B cell (primary cell): ENCODE results near the gene BATF3. TPM values are rescaled to one million over a fixed set of nuclear protein-coding genes. Genes with fewer than 3 reads are reported as not detected.

Source experiments
- ATAC-seq: fragments of 200-7000 bp; cut with Tn5 transposase; one replicate; pipeline ENCODE4 v1.10.0; 2021; ENCODE audit warnings: low read depth, mild to moderate bottlenecking, moderate number of reproducible peaks, moderate library complexity
- CTCF ChIA-PET: fragments of 350-600 bp; sonication (Branson Sonifier 250); formaldehyde crosslinking; loops from one replicate; lab custom pipeline; 2021; ENCODE audit warnings: antibody characterized with exemption, inconsistent platforms; lab: Charles Lee
- POLR2A ChIA-PET: fragments of 350-600 bp; sonication (Branson Sonifier 250); formaldehyde crosslinking; loops from one replicate; lab custom pipeline; 2021; ENCODE audit warnings: antibody characterized with exemption; lab: Charles Lee
- DNase-seq: peaks from one replicate; pipeline ENCODE4 v3.0.0; 2013
- H2AFZ ChIP-seq: 2 replicates; pipeline ENCODE4 v1.6.1; 2012; ENCODE audit warnings: mild to moderate bottlenecking, low read depth, low read length; ENCODE audit not compliant: insufficient read depth, poor library complexity, severe bottlenecking
- H3K27ac ChIP-seq, 2 donors: 1 replicate in 1 of 2; 2 replicates in 1 of 2; pipeline ENCODE4 v1.5.1; 2012 to 2013; ENCODE audit warnings: low read length in 2 of 2, mild to moderate bottlenecking in 2 of 2, moderate library complexity in 1 of 2
- H3K27me3 ChIP-seq, 4 experiments: fragments of 200-600 bp in 1 of 4; sonication (generic) in 1 of 4; replicated peaks in 1 of 4; 1 replicate in 2 of 4; 2 replicates in 2 of 4; pipeline versions ENCODE4 v1.6.1 to v1.7.0; 2013 to 2016; ENCODE audit warnings: low read length in 3 of 4, mild to moderate bottlenecking in 2 of 4, mixed read lengths in 1 of 4, moderate library complexity in 1 of 4; ENCODE audit not compliant: insufficient read depth in 4 of 4, control insufficient read depth in 3 of 4; ENCODE audit errors: control extremely low read depth in 1 of 4
- H3K36me3 ChIP-seq, 2 experiments: replicated peaks in 1 of 2; 1 replicate in 1 of 2; 2 replicates in 1 of 2; pipeline versions ENCODE4 v1.6.1 to v1.7.1; 2013; ENCODE audit warnings: low read length in 1 of 2; ENCODE audit not compliant: insufficient read depth in 2 of 2, control insufficient read depth in 1 of 2; ENCODE audit errors: control extremely low read depth in 1 of 2, extremely low read depth in 1 of 2
- H3K4me1 ChIP-seq, 2 donors: fragments of 200-600 bp in 1 of 2; sonication (generic) in 1 of 2; 1 replicate in 1 of 2; 2 replicates in 1 of 2; pipeline versions ENCODE4 v1.5.1 to v1.6.1; 2013 to 2017; ENCODE audit warnings: low read length in 2 of 2; ENCODE audit not compliant: control insufficient read depth in 2 of 2, insufficient read depth in 2 of 2
- H3K4me2 ChIP-seq: replicated peaks from 2 replicates; pipeline ENCODE3; 2012; ENCODE audit warnings: mild to moderate bottlenecking, low read depth, low read length; ENCODE audit not compliant: poor library complexity, severe bottlenecking
- H3K4me3 ChIP-seq, 5 experiments: fragments of 200-600 bp in 1 of 5; sonication (generic) in 1 of 5; 1 replicate in 3 of 5; 2 replicates in 2 of 5; pipeline versions ENCODE4 v1.5.1 to v1.7.0; 2011 to 2016; ENCODE audit warnings: low read length in 4 of 5, mild to moderate bottlenecking in 4 of 5, low read depth in 2 of 5, control low read depth in 1 of 5, moderate library complexity in 1 of 5; ENCODE audit not compliant: insufficient read depth in 1 of 5; ENCODE audit errors: control extremely low read depth in 1 of 5, extremely low read depth in 1 of 5
- H3K79me2 ChIP-seq: fragments of 200-600 bp; sonication (generic); one replicate; pipeline ENCODE4 v1.6.0; 2016; ENCODE audit warnings: low read length; ENCODE audit not compliant: control insufficient read depth, insufficient read depth
- H3K9ac ChIP-seq: fragments of 200-600 bp; sonication (generic); 2 replicates; pipeline ENCODE4 v1.6.1; 2017; ENCODE audit warnings: mild to moderate bottlenecking, low read length, moderate library complexity
- H3K9me3 ChIP-seq, 3 donors: one replicate each; pipeline versions ENCODE4 v1.6.1 to v1.7.1; 2013; ENCODE audit warnings: low read length in 2 of 3; ENCODE audit not compliant: control insufficient read depth in 2 of 3, insufficient read depth in 1 of 3; ENCODE audit errors: control extremely low read depth in 1 of 3
- H4K20me1 ChIP-seq: 2 replicates; pipeline ENCODE4 v1.6.0; 2012; ENCODE audit warnings: mild to moderate bottlenecking, low read length; ENCODE audit not compliant: insufficient read depth, control insufficient read depth, poor library complexity, severe bottlenecking
- H3K27ac Mint-ChIP-seq: one replicate; pipeline ENCODE4 v1.8.0; 2021; ENCODE audit warnings: mixed read lengths
- H3K27me3 Mint-ChIP-seq: one replicate; pipeline ENCODE4 v1.8.0; 2021; ENCODE audit warnings: mixed read lengths
- H3K4me1 Mint-ChIP-seq: one replicate; pipeline ENCODE4 v1.8.0; 2021; ENCODE audit warnings: mixed read lengths
- H3K4me3 Mint-ChIP-seq: one replicate; pipeline ENCODE4 v1.8.0; 2021; ENCODE audit warnings: mixed read lengths
- H3K9me3 Mint-ChIP-seq: one replicate; pipeline ENCODE4 v1.8.0; 2022; ENCODE audit warnings: mixed read lengths; ENCODE audit not compliant: insufficient read depth
- CTCF ChIP-seq: fragments of 200-600 bp; IDR thresholded peaks from one replicate; pipeline ENCODE4 v1.8.0; 2022; ENCODE audit warnings: antibody characterized with exemption, mild to moderate bottlenecking
- EZH2 ChIP-seq: IDR thresholded peaks from 2 replicates; pipeline ENCODE4 v1.6.1; 2012; ENCODE audit warnings: borderline replicate concordance, low read depth, mild to moderate bottlenecking, moderate library complexity, low read length; ENCODE audit not compliant: insufficient read depth, poor library complexity, severe bottlenecking
- WGBS: methylation state at CpG from one replicate; pipeline ENCODE4 v1.1.5; 2013; ENCODE audit warnings: missing lambda C conversion rate; ENCODE audit not compliant: insufficient coverage; 5-methylcytosine and 5-hydroxymethylcytosine counted together
- intact Hi-C: fragments of 100-400 bp; cut with micrococcal nuclease; formaldehyde crosslinking; loops from one replicate; pipeline ENCODE4 v1.10.0; 2022
- polyA plus RNA-seq: library from polyadenylated mRNA; depleted of rRNA; stranded (reverse); fragments of >200 nt; gene quantifications from 2 replicates; pipeline ENCODE4 v1.2.3, GENCODE V29; 2012
- total RNA-seq, 2 donors: library from RNA; stranded (reverse); fragments of 120-200 nt in 1 of 2; gene quantifications; 1 replicate in 1 of 2; 2 replicates in 1 of 2; pipeline versions ENCODE4 v1.2.3 to v1.2.4, GENCODE V29; 2013 to 2022

The BATF3 gene
- total and polyA plus RNA-seq, 2 donors (not counting 1 experiment from before 2014, with no cell fraction given) = 0.36 to 1.9 TPM

GRCh38 chr1:212692774-212693644, 6.6 kb downstream of the BATF3 start:
- Histone ChIP-seq H2AFZ (no peak overlapping the region), H3K4me2 (no peak overlapping the region), H3K27ac (no peak overlapping the region), H3K9ac (no peak overlapping the region), H3K36me3 (no peaks in the 10 kb centered on the region), H3K4me3 (no peak overlapping the region), H3K9me3 (no peaks in the 10 kb centered on the region), H3K4me1 (peaks cover 7 to 12% of the 10 kb centered on the region in 2 donors), H3K27me3 (peaks cover 0 to 29% (median 3%) of the 10 kb centered on the region in 4 experiments), H3K79me2 (no peaks in the 10 kb centered on the region), H4K20me1 (no peaks in the 10 kb centered on the region)
- 100% methylated on average over 3 of the region's 9 CpGs for WGBS
- ChIA-PET POLR2A (no interaction called here), CTCF (no interaction called here)
- Mint-ChIP-seq H3K4me3 (no peak overlapping the region), H3K4me1 (peaks cover 18% of the 10 kb centered on the region), H3K27ac (no peak overlapping the region), H3K27me3 (peaks cover 4% of the 10 kb centered on the region), H3K9me3 (no peaks in the 10 kb centered on the region)
- DNase-seq (no peak), ATAC-seq (no peak)
- TF ChIP-seq CTCF = no peak
- no peak for TF ChIP-seq EZH2
- intact Hi-C loops = no loop called here

DNA sequence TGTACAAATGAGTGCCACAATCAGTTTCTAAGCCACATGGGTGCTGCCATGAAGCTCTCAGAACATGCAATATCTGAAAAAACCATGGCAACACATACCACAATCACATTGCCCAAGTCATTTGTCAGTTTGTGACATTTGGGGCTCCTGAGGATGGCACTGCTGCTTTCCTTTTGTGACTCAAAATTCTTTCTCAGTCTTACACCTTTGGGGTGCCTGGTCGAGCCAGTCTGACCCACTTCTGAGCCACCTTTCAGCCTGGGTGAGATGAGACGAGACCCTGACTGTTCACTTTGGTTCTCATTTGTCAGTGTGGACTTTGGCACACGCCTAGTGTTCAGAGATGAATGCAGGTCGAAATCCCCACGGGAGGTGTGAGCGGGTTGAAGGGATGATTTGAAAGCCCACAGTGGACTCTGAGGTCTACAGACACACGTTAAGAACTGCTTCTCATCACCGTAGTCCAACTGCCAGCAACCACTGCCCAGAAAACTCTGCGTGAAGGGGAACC, 8.0 kb downstream of the BATF3 start:
- CTCF ChIA-PET = no interaction called here
- Histone ChIP-seq H3K4me2 (no peak overlapping the region), H3K9ac (no peak overlapping the region), H3K4me1 (no peaks in the 10 kb centered on the region), H2AFZ (no peak overlapping the region), H3K36me3 (no peaks in the 10 kb centered on the region), H4K20me1 (no peaks in the 10 kb centered on the region), H3K79me2 (no peaks in the 10 kb centered on the region), H3K27me3 (peaks cover 0 to 24% (median 1%) of the 10 kb centered on the region in 4 experiments), H3K27ac (no peak overlapping the region), H3K9me3 (no peaks in the 10 kb centered on the region), H3K4me3 (no peak overlapping the region)
- no peaks in the 10 kb centered on the region for H3K9me3 Mint-ChIP-seq
- ATAC-seq (no peak), DNase-seq (no peak)
- intact Hi-C loops = no loop called here
- no peak overlapping the region for H3K4me3 Mint-ChIP-seq
- WGBS = 66% methylated on average over 6 of the region's 9 CpGs
- peaks cover 4% of the 10 kb centered on the region for H3K27me3 Mint-ChIP-seq
- no peak overlapping the region for H3K27ac Mint-ChIP-seq
- POLR2A ChIA-PET = no interaction called here
- H3K4me1 Mint-ChIP-seq = peaks cover 5% of the 10 kb centered on the region
- TF ChIP-seq EZH2 (no peak), CTCF (no peak)
